ENCODE data around the gene SMIM36. TPM values are rescaled to one million over a fixed set of nuclear protein-coding genes. Genes with fewer than 3 reads are reported as not detected.

SMIM36 gene
- total RNA-seq, 2 donors from 2014 or later, result not detected

DNA sequence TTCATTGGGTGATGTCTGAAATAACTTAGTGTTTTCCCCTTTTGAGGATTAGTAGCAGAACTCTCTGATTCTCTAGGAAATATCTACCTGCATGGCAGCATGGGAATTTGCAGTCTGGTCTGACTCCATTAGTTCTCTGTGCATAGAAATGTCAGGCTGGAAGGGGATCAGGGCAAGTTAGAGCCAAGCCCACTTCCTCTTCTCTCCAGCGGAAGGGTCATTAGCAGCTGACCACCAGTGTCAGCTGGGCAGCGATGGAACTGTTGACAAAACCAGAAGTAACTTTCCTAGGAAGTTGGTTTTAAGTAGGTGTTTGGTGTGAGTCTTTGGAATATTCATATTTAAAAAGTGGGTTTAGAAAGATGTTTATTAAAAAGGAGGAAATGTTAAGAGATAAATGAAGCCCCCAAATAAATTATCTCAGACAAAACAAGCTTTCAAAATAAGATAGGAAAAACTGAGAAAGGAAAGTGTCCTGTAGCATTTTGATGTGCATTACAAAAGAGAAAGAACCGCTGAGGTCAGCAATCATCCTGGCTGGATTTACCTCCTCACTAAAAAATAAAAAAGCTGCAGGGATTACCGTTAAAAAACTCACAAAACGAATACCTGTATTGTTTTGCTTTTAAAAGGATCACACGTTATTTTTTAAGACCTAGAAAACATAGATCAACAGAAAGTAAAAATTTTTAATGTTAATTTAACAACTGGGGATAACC, 57.3 kb downstream of the SMIM36 start:
- DNase-seq (ENCODE audit: low spot score) (no peak), ATAC-seq (ENCODE audit: insufficient number of reproducible peaks, low FRiP score, low read depth) (no peak)
- no peak overlapping the region for H3K4me3 ChIP-seq
- no peaks in the 10 kb centered on the region for H3K36me3 ChIP-seq
- H3K27ac ChIP-seq, result no peak overlapping the region
- no peaks in the 10 kb centered on the region for H3K4me1 ChIP-seq (ENCODE audit: control insufficient read depth in 1 of 2, low read depth in 2 of 2)
- no peaks in the 10 kb centered on the region for H3K27me3 ChIP-seq (replicated peaks; ENCODE audit: insufficient read depth)
- TF ChIP-seq, protein P1, sequence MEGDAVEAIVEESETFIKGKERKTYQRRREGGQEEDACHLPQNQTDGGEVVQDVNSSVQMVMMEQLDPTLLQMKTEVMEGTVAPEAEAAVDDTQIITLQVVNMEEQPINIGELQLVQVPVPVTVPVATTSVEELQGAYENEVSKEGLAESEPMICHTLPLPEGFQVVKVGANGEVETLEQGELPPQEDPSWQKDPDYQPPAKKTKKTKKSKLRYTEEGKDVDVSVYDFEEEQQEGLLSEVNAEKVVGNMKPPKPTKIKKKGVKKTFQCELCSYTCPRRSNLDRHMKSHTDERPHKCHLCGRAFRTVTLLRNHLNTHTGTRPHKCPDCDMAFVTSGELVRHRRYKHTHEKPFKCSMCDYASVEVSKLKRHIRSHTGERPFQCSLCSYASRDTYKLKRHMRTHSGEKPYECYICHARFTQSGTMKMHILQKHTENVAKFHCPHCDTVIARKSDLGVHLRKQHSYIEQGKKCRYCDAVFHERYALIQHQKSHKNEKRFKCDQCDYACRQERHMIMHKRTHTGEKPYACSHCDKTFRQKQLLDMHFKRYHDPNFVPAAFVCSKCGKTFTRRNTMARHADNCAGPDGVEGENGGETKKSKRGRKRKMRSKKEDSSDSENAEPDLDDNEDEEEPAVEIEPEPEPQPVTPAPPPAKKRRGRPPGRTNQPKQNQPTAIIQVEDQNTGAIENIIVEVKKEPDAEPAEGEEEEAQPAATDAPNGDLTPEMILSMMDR (IDR thresholded peaks at IDR 0.05), result no peak
- no peaks in the 10 kb centered on the region for H3K9me3 ChIP-seq

DNA sequence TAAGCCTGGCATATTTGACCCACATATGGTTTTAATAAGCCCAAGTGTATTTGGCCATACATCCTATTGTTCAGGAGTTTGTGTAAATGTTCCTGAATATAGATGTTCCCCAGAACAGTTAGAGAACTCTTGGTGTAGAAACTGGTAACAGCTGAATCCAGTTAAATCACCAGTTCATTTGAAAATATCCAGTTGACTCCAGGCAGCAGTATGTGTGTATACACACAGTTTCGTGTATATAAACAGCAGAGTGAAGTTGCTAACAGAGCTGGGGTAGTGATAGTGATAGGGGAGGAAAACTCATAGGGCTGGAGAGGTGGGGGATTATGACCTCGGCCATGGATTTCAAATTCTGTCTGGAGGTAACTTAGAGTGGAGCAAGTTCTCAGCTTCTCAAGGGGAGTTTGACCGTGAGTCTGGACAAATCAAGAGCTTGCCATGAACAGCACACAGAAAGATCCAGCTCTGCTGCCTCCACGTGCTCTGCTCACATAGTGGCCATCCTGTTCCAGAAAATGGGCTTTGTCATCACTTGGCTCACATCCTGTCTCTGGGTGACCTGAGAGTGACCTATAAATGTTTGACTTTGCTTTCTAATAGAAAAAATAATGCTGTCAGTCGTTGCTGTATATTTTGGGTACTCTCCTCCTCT, 59.0 kb downstream of the SMIM36 start:
- Histone ChIP-seq H3K4me1 (ENCODE audit: control insufficient read depth in 1 of 2, low read depth in 2 of 2) (no peaks in the 10 kb centered on the region), H3K9me3 (no peaks in the 10 kb centered on the region), H3K27me3 (replicated peaks; ENCODE audit: insufficient read depth) (no peaks in the 10 kb centered on the region), H3K4me3 (no peak overlapping the region), H3K27ac (no peak overlapping the region), H3K36me3 (no peaks in the 10 kb centered on the region)
- ATAC-seq (ENCODE audit: insufficient number of reproducible peaks, low FRiP score, low read depth), result no peak
- TF ChIP-seq, protein P1 (IDR thresholded peaks at IDR 0.05), result no peak
- DNase-seq (ENCODE audit: low spot score), result no peak

DNA sequence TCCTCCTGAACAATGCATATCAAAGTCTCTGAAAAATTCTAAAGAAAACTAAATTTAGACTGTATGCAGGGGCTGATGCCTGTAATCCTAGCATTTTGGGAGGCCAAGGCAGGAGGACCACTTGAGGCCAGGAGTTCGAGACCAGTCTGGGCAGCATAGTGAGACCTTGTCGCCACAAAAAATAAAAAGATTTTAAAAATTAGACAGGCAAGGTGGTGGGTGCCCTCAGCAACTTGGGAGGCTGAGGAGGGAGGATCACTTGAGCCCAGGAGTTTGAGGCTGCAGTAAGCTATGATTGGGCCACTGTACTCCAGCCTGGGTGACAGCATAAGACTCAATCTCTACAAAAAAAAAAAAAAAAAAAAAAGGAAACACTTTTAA, 59.5 kb downstream of the SMIM36 start:
- H3K4me3 ChIP-seq, result no peak overlapping the region
- DNase-seq (ENCODE audit: low spot score), result no peak
- H3K27ac ChIP-seq, result no peak overlapping the region
- no peaks in the 10 kb centered on the region for H3K9me3 ChIP-seq
- no peaks in the 10 kb centered on the region for H3K4me1 ChIP-seq (ENCODE audit: control insufficient read depth in 1 of 2, low read depth in 2 of 2)
- H3K27me3 ChIP-seq (replicated peaks; ENCODE audit: insufficient read depth), result no peaks in the 10 kb centered on the region
- ATAC-seq (ENCODE audit: insufficient number of reproducible peaks, low FRiP score, low read depth), result no peak
- H3K36me3 ChIP-seq, result no peaks in the 10 kb centered on the region
- TF ChIP-seq, protein P1 (IDR thresholded peaks at IDR 0.05), result no peak

DNA sequence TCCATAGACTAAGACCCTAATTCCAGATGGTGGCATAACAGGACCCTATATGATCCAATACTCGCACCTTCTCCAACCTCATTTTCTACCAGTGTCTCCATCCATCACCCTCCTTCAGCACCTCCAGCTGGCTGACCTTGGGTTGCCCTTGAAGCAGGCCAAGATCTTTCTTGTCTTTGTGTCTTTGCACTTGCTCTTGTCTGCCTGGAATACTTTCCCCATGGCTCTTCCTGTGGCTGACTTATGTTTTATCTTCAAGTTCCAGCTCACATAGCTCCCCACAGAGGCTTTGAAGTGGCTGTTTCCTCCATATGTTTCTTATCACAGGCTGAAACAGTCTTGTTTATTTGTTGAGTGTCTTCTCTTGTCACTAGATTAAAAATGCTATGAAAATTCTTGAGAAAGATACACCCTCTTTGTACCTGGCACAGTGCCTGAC, 60.0 kb downstream of the SMIM36 start:
- Histone ChIP-seq H3K36me3 (no peaks in the 10 kb centered on the region), H3K27me3 (replicated peaks; ENCODE audit: insufficient read depth) (no peaks in the 10 kb centered on the region), H3K9me3 (no peaks in the 10 kb centered on the region), H3K4me3 (no peak overlapping the region), H3K4me1 (ENCODE audit: control insufficient read depth in 1 of 2, low read depth in 2 of 2) (no peaks in the 10 kb centered on the region), H3K27ac (no peak overlapping the region)
- TF ChIP-seq, protein P1 (IDR thresholded peaks at IDR 0.05), result no peak
- DNase-seq (ENCODE audit: low spot score) (no peak), ATAC-seq (ENCODE audit: insufficient number of reproducible peaks, low FRiP score, low read depth) (no peak)

DNA sequence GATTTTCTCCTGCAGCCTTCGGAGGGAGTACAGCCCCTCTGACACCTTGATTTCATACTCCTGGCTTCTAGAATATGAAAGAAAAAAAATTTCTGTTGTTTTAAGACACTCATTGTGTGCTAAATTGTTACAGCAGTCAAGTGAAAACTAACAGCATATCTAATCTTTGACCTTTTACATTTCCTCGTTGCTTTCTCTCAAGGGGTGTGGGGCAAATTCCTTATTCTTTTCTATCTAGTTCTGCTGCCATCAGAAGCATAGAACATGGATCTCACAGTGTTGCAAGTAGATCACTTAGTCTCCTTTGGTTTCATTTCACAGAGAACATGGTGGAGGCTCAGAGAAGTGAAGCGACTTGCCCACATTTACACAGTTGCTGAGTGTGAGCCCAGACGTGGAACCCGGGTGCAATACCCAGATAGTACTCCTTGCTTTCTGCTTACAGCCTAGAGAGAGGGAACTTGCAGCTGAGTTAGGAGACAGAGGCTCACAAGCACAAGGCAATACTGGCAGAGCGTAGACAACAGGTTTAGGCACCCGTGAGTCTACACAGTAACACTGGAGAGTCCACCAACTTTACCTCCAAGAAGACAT, 60.9 kb downstream of the SMIM36 start:
- TF ChIP-seq, protein P1 (IDR thresholded peaks at IDR 0.05), result no peak
- Histone ChIP-seq H3K4me3 (no peak overlapping the region), H3K27me3 (replicated peaks; ENCODE audit: insufficient read depth) (no peaks in the 10 kb centered on the region), H3K9me3 (no peaks in the 10 kb centered on the region), H3K4me1 (ENCODE audit: control insufficient read depth in 1 of 2, low read depth in 2 of 2) (no peaks in the 10 kb centered on the region), H3K36me3 (no peaks in the 10 kb centered on the region), H3K27ac (no peak overlapping the region)
- DNase-seq (ENCODE audit: low spot score), result no peak
- no peak for ATAC-seq (ENCODE audit: insufficient number of reproducible peaks, low FRiP score, low read depth)
